Fibroblast of gingiva (primary cell): ENCODE data around the gene SPX.

Experiments used
- DNase-seq: peaks from one replicate; pipeline ENCODE4 v3.0.0-alpha.2; 2011; ENCODE audit warnings: low read depth

The SPX gene

GRCh38 chr12:21580748-21581516, 54.8 kb downstream of the SPX start:
- DNase-seq = no peak
